SK-N-MC (cell line): Measurements from ENCODE around the gene SLC2A9.

ENCODE experiments used
- EZH2 ChIP-seq: fragments of 200-600 bp; sonication (generic); IDR thresholded peaks from one replicate; pipeline ENCODE4 v1.6.1; 2017; ENCODE audit warnings: antibody characterized with exemption
- FOXP2 ChIP-seq: optimal IDR thresholded peaks from 2 replicates; pipeline ENCODE3; 2011; ENCODE audit warnings: mild to moderate bottlenecking, moderate library complexity; ENCODE audit not compliant: insufficient read depth; ENCODE audit errors: extremely low read length, control extremely low read depth
- POLR2AphosphoS5 ChIP-seq: IDR thresholded peaks from 2 replicates; pipeline ENCODE4 v1.6.1; 2012; ENCODE audit warnings: mild to moderate bottlenecking, low read depth, low read length, borderline replicate concordance

- no peak for TF ChIP-seq EZH2
- TF ChIP-seq POLR2AphosphoS5: no peak
- TF ChIP-seq FOXP2: no peak
Observed at GRCh38 chr4:9989918-9990635, 31.2 kb downstream of the SLC2A9 start.
